Measurements from ENCODE around the gene UBA7. TPM values are rescaled to one million over a fixed set of nuclear protein-coding genes. Genes with fewer than 3 reads are reported as not detected.

The UBA7 gene
- total RNA-seq, 1 donor from 2014 or later = 18.9 TPM

DNA sequence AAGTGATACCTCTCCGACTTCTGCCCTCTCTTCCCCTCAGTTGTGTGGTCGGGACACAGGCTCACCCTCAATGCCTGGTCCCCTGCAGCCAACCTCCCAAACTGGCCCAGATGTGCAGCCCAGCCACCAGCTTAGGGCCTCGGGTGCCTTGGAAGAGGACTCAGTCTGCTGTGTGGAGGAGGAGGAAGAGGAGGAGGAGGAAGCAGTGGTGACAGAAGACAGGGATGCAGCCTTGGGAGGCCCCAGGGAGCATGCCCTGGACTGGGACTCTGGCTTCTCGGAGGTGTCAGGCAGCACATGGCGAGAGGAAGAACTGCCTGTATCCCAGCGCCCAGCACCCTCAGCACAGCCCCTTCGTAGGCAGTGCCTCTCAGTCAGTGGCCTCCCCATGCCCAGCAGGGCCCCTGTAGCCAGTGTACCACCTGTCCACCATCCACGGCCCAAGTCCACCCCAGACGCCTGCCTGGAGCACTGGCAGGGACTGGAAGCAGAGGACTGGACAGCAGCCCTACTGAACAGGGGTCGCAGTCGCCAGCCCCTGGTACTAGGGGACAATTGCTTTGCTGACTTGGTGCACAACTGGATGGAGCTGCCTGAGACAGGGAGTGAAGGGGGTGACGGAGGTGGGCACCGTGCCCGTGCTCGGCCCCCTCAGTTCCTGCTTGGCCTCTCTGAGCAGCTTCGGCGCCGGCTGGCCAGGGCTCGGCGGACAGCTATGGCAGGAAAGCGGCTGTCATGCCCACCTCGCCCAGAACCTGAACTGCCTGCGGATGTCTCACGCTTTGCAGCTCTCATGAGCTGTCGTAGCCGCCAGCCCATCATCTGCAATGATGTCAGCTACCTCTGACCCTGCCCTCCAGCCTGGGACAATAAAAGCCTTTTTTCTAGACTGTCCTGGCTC lies 9.4 kb downstream of the UBA7 start:
- H3K27ac ChIP-seq (ENCODE audit: low read depth, low read length) = no peak overlapping the region
- Mint-ChIP-seq H3K4me3 (ENCODE audit: unreplicated experiment) (peak overlapping the region; percentile 72), H3K27me3 (ENCODE audit: low read depth, unreplicated experiment) (peaks cover 18% of the 10 kb centered on the region), H3K27ac (ENCODE audit: unreplicated experiment) (no peak overlapping the region), H3K4me1 (ENCODE audit: low read depth, unreplicated experiment) (peaks cover 22% of the 10 kb centered on the region), H3K9me3 (ENCODE audit: unreplicated experiment) (peaks cover 3% of the 10 kb centered on the region), H3K36me3 (ENCODE audit: low read depth, unreplicated experiment) (no peaks in the 10 kb centered on the region)
- H3K36me3 ChIP-seq (ENCODE audit: insufficient read depth, low read length) = no peaks in the 10 kb centered on the region
- H3K9ac ChIP-seq (ENCODE audit: low read length) = peak overlapping the region; percentile 85
- no peak for DNase-seq (ENCODE audit: low read depth)
- TF ChIP-seq, protein P1, sequence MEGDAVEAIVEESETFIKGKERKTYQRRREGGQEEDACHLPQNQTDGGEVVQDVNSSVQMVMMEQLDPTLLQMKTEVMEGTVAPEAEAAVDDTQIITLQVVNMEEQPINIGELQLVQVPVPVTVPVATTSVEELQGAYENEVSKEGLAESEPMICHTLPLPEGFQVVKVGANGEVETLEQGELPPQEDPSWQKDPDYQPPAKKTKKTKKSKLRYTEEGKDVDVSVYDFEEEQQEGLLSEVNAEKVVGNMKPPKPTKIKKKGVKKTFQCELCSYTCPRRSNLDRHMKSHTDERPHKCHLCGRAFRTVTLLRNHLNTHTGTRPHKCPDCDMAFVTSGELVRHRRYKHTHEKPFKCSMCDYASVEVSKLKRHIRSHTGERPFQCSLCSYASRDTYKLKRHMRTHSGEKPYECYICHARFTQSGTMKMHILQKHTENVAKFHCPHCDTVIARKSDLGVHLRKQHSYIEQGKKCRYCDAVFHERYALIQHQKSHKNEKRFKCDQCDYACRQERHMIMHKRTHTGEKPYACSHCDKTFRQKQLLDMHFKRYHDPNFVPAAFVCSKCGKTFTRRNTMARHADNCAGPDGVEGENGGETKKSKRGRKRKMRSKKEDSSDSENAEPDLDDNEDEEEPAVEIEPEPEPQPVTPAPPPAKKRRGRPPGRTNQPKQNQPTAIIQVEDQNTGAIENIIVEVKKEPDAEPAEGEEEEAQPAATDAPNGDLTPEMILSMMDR (IDR thresholded peaks at IDR 0.05; ENCODE audit: insufficient read depth, low read depth, low read length) = no peak
- TF ChIP-seq EZH2 (IDR thresholded peaks at IDR 0.05; ENCODE audit: insufficient read depth, low read length) = no peak
- H3K4me1 ChIP-seq (ENCODE audit: insufficient read depth, low read length) = peaks cover 25% of the 10 kb centered on the region
- peaks cover 3% of the 10 kb centered on the region for H4K20me1 ChIP-seq (ENCODE audit: insufficient read depth, low read length)
- H3K9me3 ChIP-seq (ENCODE audit: insufficient read depth, low read depth, low read length) = no peaks in the 10 kb centered on the region
- H3K4me3 ChIP-seq (ENCODE audit: insufficient read depth, low read depth, low read length) = no peak overlapping the region
- H3K79me2 ChIP-seq (ENCODE audit: insufficient read depth, low read length) = no peaks in the 10 kb centered on the region
- H3K4me2 ChIP-seq (ENCODE audit: low read length) = peak overlapping the region; percentile 100
- no peaks in the 10 kb centered on the region for H3K27me3 ChIP-seq (ENCODE audit: insufficient read depth, low read length)
- peak overlapping the region; percentile 97 for H2AFZ ChIP-seq (ENCODE audit: low read depth, low read length)
- no peak for FAIRE-seq

DNA sequence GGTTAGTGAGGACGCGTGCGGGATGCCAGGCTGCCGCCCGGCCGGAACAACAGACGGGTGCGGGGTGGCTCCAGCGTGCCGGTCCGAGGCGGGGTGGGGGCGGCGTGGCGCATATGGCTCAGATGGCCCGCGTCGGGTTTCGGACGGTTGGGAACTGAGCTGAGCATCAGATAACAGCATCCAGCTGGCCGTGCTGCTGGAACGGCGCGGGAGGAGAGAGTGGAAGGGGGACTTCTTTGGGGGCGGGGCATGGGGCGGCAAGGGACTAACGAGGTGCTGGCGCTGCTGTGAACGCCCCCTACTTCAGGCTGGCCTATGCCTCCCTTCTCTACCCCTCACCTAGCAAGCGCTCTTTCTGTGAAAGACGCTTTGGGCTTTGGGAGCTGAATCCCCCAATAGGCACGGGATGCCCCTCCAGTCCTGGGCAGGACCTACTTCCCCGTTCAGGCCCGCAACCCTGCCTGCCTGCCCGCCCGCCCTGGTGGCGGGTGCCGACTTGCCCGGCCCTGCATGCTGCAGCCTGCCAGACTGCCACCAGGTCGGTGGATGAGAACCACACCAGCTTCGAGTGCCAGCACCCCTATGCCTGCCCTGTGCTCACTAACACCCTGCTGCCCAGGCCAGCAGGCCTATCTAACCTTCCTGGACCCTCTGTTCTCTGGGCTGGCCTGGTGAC lies 10.2 kb downstream of the UBA7 start:
- peak overlapping the region; percentile 97 for H2AFZ ChIP-seq (ENCODE audit: low read depth, low read length)
- peaks cover 3% of the 10 kb centered on the region for H3K9me3 Mint-ChIP-seq (ENCODE audit: unreplicated experiment)
- peak overlapping the region; percentile 94 for H3K4me3 ChIP-seq (ENCODE audit: insufficient read depth, low read depth, low read length)
- FAIRE-seq = no peak
- no peaks in the 10 kb centered on the region for H3K36me3 Mint-ChIP-seq (ENCODE audit: low read depth, unreplicated experiment)
- H3K4me1 Mint-ChIP-seq (ENCODE audit: low read depth, unreplicated experiment) = peaks cover 22% of the 10 kb centered on the region
- H3K4me3 Mint-ChIP-seq (ENCODE audit: unreplicated experiment) = peak overlapping the region; percentile 78
- H3K36me3 ChIP-seq (ENCODE audit: insufficient read depth, low read length) = no peaks in the 10 kb centered on the region
- H3K4me2 ChIP-seq (ENCODE audit: low read length) = peak overlapping the region; percentile 100
- H3K27me3 ChIP-seq (ENCODE audit: insufficient read depth, low read length) = no peaks in the 10 kb centered on the region
- peaks cover 3% of the 10 kb centered on the region for H4K20me1 ChIP-seq (ENCODE audit: insufficient read depth, low read length)
- H3K27ac ChIP-seq (ENCODE audit: low read depth, low read length) = peak overlapping the region; percentile 41
- peaks cover 25% of the 10 kb centered on the region for H3K4me1 ChIP-seq (ENCODE audit: insufficient read depth, low read length)
- no peak for TF ChIP-seq EZH2 (IDR thresholded peaks at IDR 0.05; ENCODE audit: insufficient read depth, low read length)
- TF ChIP-seq, protein P1 (IDR thresholded peaks at IDR 0.05; ENCODE audit: insufficient read depth, low read depth, low read length) = no peak
- peak; percentile 12 for DNase-seq (ENCODE audit: low read depth)
- no peak overlapping the region for H3K27ac Mint-ChIP-seq (ENCODE audit: unreplicated experiment)
- no peaks in the 10 kb centered on the region for H3K9me3 ChIP-seq (ENCODE audit: insufficient read depth, low read depth, low read length)
- H3K79me2 ChIP-seq (ENCODE audit: insufficient read depth, low read length) = no peaks in the 10 kb centered on the region
- peak overlapping the region; percentile 85 for H3K9ac ChIP-seq (ENCODE audit: low read length)
- peaks cover 18% of the 10 kb centered on the region for H3K27me3 Mint-ChIP-seq (ENCODE audit: low read depth, unreplicated experiment)
